GM18507 (cell line): ENCODE data around the gene SLC24A4.
A peak's percentile ranks its signal among the peaks of the same experiment; 100 is the strongest.
"Not testable (repeated sequence)": the region's sequence is repeated elsewhere in the genome, so short reads cannot be mapped to it uniquely, and the experiment has no call there.

Experiments used
- DNase-seq: peaks from one replicate; pipeline ENCODE4 v3.0.0; 2011; ENCODE audit warnings: low read depth; ENCODE audit not compliant: insufficient read length; ENCODE audit errors: extremely low spot score
- FAIRE-seq: peaks from 2 replicates; lab custom pipeline; 2011; peaks lifted over from hg19 to GRCh38; lab: Jason Lieb, UNC

SLC24A4 gene

GRCh38 chr14:92397150-92397952 lies 74.4 kb downstream of the SLC24A4 start:
- DNase-seq = no peak
- FAIRE-seq = no peak

DNA sequence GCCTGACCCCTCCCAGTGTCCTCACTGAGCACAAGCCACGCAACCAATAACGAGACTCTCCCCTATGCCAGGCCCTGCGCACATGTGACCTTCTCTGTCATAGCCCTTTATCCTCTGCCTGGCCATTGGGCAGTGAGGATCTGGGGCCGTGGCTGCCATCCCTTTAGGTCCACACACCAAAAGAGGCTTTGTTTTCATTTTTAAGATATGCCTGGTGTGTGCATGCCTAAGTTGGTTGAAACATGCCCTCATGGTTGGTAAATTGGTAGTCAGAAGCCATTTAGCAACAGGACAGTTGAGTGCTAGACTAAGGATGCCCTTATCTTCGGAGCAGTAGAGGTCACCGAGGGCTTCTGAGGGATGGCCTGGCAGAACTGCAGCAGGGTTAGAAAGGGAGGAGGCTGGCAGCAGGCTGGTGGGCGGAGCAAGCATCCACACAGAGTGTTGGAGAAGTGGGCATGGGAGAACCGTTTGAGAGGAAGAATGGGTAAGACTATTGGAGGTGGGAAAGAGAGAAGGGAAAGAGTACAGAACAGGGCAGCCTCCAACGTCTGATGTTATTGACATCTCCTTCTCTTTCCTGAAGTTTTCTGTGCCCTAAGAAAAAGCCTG lies 75.1 kb downstream of the SLC24A4 start:
- DNase-seq (no peak), FAIRE-seq (no peak)

DNA sequence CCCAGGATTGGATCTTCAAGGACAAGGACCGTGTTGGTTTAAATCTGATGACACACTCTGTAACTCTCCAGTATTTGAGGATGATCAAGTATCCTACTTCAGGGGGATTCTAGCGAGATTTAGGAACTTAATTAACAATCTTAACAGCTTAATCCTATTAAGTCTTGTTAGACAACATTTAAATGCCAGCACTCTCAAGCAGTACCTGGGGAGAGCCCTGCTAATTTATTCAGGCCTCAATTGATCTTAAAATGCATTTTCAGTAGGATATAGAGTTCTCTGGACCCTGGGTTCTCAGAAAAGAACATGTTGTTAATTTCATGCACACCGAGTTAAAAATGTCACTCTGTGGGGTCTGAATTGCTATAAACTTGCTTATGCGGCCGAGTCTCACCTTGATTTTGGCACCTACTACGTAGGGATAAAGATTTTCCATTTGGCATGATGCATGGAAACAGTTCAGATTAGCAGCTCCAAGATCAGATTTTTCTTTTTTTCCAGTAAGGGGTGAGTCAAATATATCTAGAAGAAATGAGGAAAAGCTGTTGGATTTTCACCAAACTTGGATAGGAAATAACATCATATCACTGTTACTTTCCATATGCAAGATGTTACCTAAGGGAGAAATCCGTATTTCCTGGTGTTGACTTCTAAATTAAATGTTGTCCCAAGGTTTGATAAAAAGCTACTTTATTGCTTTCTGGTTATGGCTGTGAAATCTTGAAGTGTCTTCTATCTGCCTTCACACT lies 76.1 kb downstream of the SLC24A4 start:
- no peak for FAIRE-seq

DNA sequence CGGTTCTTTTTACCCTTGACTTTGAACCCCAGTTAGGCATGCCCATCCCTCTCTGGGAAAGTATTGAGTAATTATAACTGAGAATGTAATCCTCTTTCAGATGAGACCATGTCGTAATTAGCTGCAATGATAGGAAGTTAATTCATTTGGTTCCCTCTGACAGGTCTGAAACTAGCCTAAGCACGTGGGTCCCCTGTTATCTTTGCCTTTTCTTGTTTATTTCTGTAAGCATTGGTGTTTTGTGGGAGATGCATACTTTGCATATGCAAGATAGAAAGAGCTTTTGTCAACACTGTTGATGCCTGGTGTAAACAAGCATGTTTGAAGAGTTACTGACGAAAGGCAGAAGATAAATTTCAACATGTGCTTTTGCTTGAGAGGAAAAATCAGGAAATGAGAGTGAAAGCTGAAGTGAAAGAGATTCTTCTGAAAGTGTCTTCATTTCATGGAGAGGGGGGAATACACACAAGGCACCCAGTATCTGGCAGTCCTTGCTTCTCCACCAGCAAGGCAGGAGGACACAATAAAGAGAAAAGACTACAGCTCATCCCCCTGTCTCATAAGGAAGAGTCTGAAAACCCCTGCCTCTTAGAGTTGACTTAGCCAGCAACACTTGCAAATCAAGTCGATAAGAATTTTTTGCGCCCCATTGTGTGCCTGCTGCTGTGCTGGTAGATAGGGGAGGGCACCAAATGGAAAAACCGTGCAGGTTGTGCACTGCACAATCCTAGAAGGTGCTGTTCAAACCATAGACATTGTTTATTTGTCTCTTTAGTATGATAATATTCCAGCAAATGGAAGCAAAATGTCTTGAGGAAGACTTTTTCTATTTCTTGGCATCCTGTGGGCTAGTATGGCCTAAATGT lies 77.8 kb downstream of the SLC24A4 start:
- peak; percentile 90 for FAIRE-seq
- DNase-seq = peak; percentile 18

More for the DNA sequence above, 76.1 kb downstream of the SLC24A4 start:
- DNase-seq = no peak

DNA sequence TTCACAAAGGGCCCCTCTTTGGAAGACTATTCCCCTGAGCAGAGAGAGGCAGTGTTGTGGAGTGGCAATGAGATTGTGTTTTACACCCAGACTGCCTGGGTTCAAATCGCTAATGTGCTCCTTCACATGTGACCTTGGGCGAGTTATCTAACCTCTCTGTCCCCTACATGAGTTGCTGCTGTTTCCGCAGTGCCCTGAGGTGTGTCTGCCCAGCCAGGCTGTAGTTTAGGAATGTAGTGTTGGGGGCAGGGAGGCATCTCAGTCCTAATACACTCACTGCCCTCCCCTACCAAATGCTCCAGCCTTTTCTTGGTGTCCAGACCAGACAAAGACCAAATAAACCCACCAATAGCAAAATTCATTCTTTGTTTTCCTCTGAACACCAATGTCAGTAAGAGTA lies 78.6 kb downstream of the SLC24A4 start:
- no peak for FAIRE-seq
- no peak for DNase-seq

DNA sequence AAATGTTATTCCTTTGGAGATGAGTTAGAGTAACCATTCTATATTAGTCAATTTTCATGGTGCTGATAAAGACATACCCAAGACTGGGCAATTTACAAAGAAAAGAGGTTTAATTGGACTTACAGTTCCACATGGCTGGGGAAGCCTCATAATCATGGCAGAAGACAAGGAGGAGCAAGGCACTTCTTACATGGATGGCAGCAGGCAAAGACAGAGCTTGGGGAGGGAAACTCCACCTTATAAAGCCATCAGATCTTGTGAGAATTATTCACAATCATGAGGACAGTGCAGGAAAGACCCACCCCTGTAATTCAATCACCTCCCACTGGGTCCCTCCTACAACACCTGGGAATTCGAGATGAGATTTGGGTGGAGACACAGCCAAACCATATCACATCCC lies 79.5 kb downstream of the SLC24A4 start:
- not testable (repeated sequence) for DNase-seq, FAIRE-seq

- DNase-seq = no peak
- no peak for FAIRE-seq
Observed at GRCh38 chr14:92404018-92404417, 81.1 kb downstream of the SLC24A4 start.

DNA sequence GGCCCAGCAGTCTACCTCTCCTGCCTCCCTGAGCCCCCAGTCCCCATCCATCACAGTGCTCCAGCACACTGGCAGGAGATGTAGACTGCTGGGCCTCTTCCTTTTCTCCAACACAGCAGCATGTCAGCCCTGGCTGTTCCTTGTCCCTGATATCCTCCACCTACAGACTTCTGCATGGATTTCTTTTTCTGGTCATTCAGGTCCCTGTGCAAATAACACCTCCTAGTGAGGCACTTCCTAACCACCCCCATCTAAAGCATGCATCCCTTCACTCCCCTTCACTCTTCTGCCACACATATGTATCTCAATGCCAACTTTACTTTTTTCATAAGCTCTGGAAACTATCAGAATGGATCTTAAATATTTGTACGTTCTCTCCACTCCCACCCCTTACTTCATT lies 81.5 kb downstream of the SLC24A4 start:
- no peak for FAIRE-seq
- no peak for DNase-seq

GRCh38 chr14:92404938-92405337 lies 82.0 kb downstream of the SLC24A4 start:
- DNase-seq (no peak), FAIRE-seq (no peak)

DNA sequence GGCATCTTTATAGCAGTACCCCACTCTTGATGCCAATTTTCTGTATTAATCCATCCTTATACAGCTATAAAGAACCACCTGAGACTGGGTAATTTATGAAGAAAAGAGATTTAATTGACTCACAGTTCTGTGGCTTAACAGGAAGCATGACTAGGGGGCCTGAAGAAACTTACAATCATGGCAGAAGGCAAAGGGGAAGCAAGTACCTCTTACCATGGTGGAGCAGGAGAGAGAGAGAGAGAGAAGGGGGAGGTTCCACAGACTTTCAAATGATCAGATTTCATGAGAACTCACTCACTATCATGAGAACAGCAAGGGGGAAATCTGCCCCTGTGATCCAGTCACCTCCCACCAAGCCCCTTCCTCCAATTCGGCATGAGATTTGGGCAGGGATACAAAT lies 84.4 kb downstream of the SLC24A4 start:
- DNase-seq = no peak
- FAIRE-seq = no peak

DNA sequence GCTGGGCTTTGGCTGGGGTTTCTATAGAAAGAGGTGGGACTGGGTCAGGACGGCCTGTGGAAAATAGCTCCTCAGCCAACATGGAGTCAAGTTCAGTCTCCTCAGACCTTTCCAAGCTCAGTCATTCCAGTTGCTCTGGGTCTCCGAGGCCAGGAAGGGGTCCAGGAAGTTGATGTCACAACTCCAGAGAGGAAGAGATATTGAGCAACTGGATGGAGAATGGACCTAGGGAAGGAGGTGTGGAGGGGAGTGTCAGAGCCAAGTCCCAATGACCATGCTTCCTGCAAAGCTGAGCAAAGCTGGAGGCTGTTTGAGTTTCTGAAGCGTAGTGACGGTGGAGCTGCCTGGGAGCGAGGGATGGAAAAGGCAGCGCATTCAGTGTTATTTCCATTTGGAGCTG lies 86.1 kb downstream of the SLC24A4 start:
- FAIRE-seq (no peak), DNase-seq (no peak)

- DNase-seq (no peak), FAIRE-seq (no peak)
Observed at GRCh38 chr14:92411135-92411534, 88.2 kb downstream of the SLC24A4 start.

DNA sequence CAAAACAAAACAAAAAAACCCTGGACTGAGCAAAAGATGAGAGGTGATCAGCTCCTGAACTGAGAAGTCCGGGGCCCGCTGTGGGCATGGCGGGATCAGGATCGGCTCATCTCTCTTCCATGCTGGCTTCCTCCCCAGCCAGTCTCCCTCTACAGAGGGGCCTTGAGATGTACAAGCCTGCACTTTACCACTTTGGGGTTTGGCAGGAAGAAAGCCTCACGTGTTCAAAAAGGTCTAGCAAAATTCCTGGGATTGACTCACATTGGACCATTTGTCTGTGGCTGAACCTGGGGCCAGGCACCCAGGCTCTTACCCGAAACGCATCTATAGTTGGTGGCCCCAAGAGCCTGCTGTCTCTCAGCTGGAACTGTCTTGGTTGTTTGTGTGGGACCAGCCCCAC lies 89.0 kb downstream of the SLC24A4 start:
- DNase-seq = no peak
- FAIRE-seq = no peak

DNA sequence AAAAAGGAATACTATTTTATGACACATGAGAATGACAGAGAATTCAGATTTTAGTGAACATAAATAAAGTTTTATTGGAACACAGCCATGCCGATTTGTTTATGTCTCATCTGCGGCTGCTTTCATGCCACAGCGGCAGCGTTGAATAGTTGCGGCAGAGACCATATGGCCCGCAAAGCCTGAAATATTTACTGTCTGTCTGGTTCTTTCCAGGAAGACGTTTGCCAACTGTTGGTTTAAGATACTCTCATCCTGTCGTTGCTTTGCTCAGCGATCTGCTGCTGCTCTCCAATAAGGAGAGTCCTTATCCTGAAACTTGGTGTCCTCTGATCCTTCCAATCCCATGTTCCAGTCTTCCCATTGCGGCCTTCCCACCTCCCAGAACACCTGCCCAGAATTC lies 89.9 kb downstream of the SLC24A4 start:
- FAIRE-seq = no peak
- no peak for DNase-seq

DNA sequence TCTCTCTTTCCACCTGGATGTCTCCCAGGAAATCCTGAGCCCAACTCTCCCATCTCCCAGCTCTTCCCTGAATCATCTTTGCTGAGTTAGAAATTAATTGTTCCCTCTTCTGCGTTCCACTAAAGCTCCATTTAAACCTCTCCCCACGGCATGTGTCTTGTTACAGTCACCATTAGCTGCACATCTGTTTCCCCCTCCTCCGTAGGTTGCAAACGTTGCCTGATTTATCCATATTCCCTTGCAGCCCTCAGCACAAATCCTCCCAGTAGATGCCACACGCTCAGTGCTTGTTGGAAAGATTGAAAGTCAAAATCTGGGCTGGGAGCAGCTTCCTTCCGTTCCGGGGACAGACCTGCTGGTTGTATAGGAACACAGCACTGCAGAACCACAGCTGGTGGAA lies 90.4 kb downstream of the SLC24A4 start:
- FAIRE-seq (no peak), DNase-seq (no peak)

GRCh38 chr14:92414690-92415445 lies 91.9 kb downstream of the SLC24A4 start:
- FAIRE-seq (no peak), DNase-seq (no peak)

DNA sequence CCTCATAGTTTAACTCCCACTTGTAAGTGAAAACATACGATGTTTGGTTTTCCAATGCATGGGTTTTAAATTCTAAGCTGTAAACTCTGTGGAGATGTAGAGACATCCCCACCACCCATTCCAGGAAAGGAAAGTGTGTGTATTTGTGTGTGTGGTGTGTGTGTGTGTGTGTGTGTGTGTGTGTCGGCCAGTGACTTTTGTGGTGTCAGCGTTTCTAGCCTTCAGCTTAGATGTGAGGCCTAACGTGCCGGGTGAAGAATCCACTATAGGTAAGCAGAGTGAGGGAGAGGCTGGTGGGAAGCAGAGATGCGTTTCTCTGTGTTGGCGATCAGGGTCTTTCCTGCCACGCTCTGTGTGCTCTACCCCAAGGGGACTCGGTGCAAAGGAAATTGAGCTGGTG lies 93.0 kb downstream of the SLC24A4 start:
- DNase-seq (no peak), FAIRE-seq (no peak)

DNA sequence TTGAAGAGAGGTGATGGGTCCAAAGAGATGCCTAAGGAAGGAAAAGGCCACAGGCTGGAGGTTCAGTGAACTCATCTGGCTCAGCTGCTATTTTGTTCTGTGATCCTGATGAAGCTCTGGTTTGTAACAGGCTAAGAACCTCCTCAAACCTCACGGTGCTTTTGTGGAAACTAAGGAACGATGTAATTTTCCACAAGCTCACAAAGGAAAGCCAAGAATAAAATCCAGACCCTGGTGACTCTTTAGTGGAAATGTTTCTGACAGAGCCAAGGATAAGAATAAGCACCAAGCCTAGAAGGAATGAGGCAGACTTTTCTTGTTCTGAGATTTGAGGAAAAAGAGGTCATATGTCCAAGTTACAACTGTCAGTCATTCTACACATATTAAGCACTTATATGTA lies 93.6 kb downstream of the SLC24A4 start:
- no peak for FAIRE-seq
- DNase-seq = no peak

DNA sequence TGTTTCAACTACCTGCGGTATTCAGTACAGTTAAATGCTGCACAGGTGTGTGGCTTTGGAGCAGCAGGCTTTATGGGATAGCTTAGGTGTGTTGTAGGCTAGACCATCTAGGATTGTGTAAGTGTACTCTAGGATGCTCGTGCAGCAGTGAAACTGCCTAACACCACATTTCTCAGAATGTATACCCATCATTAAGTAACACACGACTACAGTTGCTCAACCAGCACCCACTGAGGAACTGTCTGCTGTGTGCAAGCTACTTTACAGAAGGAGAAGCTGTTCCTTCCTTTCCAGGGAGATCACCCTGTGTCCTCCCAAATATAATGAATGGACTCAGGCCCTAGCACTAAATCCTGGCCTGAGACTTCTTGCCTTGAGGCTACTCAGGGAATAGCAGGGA lies 94.8 kb downstream of the SLC24A4 start:
- no peak for FAIRE-seq
- DNase-seq = no peak
